Left lung (tissue), 10 donors: ENCODE results near the gene AHNAK2. TPM values are rescaled to one million over a fixed set of nuclear protein-coding genes. Genes with fewer than 3 reads are reported as not detected.
A peak's percentile ranks its signal among the peaks of the same experiment; 100 is the strongest.

Source experiments
- ATAC-seq: fragments of 200-7000 bp; cut with Tn5 transposase; one replicate; pipeline ENCODE4 v1.9.1; 2020; ENCODE audit warnings: moderate library complexity
- DNase-seq, 4 donors: peaks; one replicate each; pipeline ENCODE4 v3.0.0-alpha.2; 2013 to 2020
- H3K27ac ChIP-seq, 2 donors: fragments of 200-600 bp; sonication (generic) in 1 of 2; one replicate each; pipeline versions ENCODE4 v1.5.0 to v1.8.0; 2020 to 2021
- H3K27me3 ChIP-seq, 2 donors: fragments of 200-600 bp; sonication (generic) in 1 of 2; one replicate each; pipeline versions ENCODE4 v1.5.0 to v1.8.0; 2020 to 2021
- H3K36me3 ChIP-seq, 2 donors: fragments of 200-600 bp; sonication (generic) in 1 of 2; one replicate each; pipeline versions ENCODE4 v1.5.0 to v1.8.0; 2020 to 2021
- H3K4me1 ChIP-seq, 2 donors: fragments of 200-600 bp; one replicate each; pipeline ENCODE4 v1.8.0; 2021
- H3K4me3 ChIP-seq, 2 donors: fragments of 200-600 bp; sonication (generic) in 1 of 2; one replicate each; pipeline versions ENCODE4 v1.5.0 to v1.8.0; 2020 to 2021; ENCODE audit warnings: mild to moderate bottlenecking in 1 of 2
- H3K9me3 ChIP-seq, 2 donors: fragments of 200-600 bp; sonication (generic) in 1 of 2; one replicate each; pipeline versions ENCODE4 v1.5.0 to v1.8.0; 2020 to 2021
- intact Hi-C, 2 donors: fragments of 100-400 bp; cut with DNase I; formaldehyde crosslinking; loops; one replicate each; pipeline versions ENCODE4 v1.11.2 to v1.14.2; 2022
- polyA plus RNA-seq, 6 donors: library from polyadenylated mRNA; unstranded; fragments of 120-200 nt; gene quantifications; one replicate each; pipeline ENCODE4 v1.2.1, GENCODE V29; 2013; ENCODE audit not compliant: insufficient read length in 6 of 6
- total RNA-seq, 2 donors: library from RNA; stranded (reverse); fragmentation: NEBNext Ultra II Directional; extraction: Animal tissue kit (Norgen Biotek cat#: 25700); gene quantifications; one replicate each; pipeline ENCODE4 v1.2.1, GENCODE V29; 2021
- TF ChIP-seq, protein P1 (sequence below), 2 donors: fragments of 200-600 bp; sonication (generic) in 1 of 2; IDR thresholded peaks; one replicate each; pipeline versions ENCODE4 v1.5.0 to v1.8.0; 2021; ENCODE audit warnings: antibody characterized with exemption in 2 of 2
- donor health status: DM: no; HTN: yes; CAD: no.
- donor health status: DM: no; HTN: no; CAD: no.

AHNAK2 gene
- total and polyA plus RNA-seq, 8 donors: 1.4 to 22.3 (median 2.5) TPM

DNA sequence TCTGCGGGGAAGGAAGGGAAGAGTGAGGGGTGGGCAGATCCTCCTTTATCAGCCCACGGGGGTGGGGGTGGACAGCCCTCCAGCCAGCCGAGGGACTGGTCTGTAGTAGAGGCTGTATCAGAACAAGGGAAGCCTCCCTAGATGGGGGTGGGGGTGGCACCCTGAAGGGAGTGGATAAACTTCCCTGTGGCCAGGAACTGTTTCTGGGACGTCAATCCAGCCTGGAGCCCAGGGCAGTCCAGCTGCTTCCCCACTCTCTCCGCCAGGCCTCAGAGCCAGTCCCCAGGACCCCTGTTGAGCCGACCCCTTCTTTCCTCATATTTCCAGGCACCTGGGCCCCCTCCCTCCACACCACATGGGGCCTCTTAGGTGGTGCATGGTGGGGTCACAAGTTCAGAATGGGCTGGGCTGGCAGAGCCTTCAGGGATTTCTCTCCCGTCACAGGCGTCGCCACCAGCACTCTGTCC is 46.8 kb downstream of the AHNAK2 start:
- Histone ChIP-seq H3K36me3 (no peaks in the 10 kb centered on the region), H3K27me3 (peaks cover 4 to 62% of the 10 kb centered on the region in 2 donors), H3K9me3 (no peaks in the 10 kb centered on the region), H3K27ac (no peak overlapping the region), H3K4me3 (no peak overlapping the region), H3K4me1 (peaks cover 8 to 16% of the 10 kb centered on the region in 2 donors)
- TF ChIP-seq, protein P1, sequence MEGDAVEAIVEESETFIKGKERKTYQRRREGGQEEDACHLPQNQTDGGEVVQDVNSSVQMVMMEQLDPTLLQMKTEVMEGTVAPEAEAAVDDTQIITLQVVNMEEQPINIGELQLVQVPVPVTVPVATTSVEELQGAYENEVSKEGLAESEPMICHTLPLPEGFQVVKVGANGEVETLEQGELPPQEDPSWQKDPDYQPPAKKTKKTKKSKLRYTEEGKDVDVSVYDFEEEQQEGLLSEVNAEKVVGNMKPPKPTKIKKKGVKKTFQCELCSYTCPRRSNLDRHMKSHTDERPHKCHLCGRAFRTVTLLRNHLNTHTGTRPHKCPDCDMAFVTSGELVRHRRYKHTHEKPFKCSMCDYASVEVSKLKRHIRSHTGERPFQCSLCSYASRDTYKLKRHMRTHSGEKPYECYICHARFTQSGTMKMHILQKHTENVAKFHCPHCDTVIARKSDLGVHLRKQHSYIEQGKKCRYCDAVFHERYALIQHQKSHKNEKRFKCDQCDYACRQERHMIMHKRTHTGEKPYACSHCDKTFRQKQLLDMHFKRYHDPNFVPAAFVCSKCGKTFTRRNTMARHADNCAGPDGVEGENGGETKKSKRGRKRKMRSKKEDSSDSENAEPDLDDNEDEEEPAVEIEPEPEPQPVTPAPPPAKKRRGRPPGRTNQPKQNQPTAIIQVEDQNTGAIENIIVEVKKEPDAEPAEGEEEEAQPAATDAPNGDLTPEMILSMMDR (IDR thresholded peaks at IDR 0.05): no peak
- intact Hi-C loops: no loop called here
- ATAC-seq (no peak), DNase-seq (no peak)

DNA sequence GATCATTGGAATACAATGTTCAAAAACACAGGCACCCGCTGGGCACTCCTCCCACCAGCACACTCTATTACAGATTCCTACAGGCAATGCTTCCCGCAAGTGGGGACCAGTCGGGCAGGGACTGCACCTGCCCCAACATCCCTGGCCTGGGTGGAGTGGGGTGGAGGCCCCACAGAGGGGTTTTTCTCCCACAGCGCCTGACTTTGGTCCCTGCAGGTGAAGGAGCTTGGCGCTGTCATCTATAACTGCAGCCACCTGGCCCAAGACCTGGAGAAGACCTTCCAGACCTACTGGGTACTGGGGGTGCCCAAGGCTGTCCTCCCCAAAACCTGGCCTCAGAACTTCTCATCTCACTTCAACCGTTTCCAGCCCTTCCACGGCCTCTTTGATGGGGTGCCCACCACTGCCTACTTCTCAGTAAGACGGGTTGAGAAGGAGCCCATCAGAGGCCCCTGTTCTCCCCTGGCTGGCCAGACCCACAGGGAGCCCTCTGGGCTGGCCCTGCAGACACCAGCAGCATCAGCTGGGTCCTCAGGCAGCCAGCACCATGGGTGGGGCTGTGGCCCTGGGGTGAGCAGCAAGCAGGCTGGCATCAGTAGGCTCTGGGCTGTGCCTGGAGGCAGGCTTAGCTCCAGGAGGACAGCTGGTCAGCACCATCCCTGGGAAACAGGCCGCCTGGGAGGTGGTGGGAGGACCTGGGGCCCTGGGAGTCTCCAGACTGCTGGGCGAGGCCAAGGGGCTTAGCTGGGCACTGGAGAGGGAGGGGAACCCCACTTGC is 47.5 kb downstream of the AHNAK2 start:
- Histone ChIP-seq H3K4me1 (peaks cover 8 to 16% of the 10 kb centered on the region in 2 donors), H3K36me3 (no peaks in the 10 kb centered on the region), H3K27me3 (peaks cover 4 to 61% of the 10 kb centered on the region in 2 donors), H3K4me3 (no peak overlapping the region), H3K9me3 (no peaks in the 10 kb centered on the region), H3K27ac (no peak overlapping the region)
- TF ChIP-seq, protein P1 (IDR thresholded peaks at IDR 0.05): no peak
- intact Hi-C loops: no loop called here
- DNase-seq (peak in 2 of 4 donors; percentile 31 to 69), ATAC-seq (no peak)

DNA sequence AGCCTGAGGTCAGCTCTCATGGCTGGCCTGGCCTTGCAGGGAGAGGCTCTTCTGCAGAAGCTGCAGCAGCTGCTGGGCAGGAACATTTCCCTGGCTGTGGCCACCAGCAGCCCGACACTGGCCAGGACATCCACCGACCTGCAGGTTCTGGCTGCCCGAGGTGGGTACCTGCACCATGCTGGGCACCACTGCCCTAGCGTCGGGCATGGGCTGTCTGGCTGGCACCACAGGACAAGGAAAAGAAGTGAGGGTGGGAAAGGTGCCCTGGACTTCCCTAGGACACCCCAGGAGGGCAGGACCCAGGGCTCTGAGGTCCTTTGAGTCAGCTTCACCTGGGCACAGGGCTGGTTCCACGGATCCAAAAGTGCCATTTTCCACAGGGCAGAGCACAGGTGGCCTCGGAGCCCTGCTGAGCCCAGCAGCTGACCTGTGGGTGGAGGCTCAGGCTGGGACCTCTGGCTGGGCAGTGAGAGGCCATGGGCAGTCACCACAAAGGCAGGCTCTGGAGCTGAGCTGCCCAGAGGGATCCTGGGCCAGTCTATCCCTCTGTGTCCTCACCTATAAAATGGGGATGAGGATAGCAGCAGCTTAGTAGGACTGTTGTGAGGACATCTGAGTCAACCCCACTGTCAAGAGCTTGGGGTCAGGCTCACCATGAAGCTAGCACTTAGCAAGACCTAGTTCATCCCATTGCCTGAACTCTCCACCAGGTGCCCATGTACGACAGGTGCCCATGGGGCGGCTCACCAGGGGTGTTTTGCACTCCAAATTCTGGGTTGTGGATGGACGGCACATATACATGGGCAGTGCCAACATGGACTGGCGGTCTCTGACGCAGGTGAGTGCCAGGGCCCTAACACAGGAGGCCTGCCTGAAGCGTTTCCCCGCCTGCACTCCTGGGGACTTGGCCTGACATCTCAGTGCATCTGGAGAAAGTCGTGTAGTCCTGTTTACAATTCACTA is 48.6 kb downstream of the AHNAK2 start:
- Histone ChIP-seq H3K4me3 (no peak overlapping the region), H3K4me1 (peaks cover 8 to 21% of the 10 kb centered on the region in 2 donors), H3K27ac (no peak overlapping the region), H3K27me3 (peaks cover 4 to 51% of the 10 kb centered on the region in 2 donors), H3K36me3 (no peaks in the 10 kb centered on the region), H3K9me3 (peaks cover 0 to under 1% of the 10 kb centered on the region in 2 donors)
- TF ChIP-seq, protein P1 (IDR thresholded peaks at IDR 0.05): no peak
- ATAC-seq (no peak), DNase-seq (peak in 2 of 4 donors; percentile 27 to 67)
- intact Hi-C loops: no loop called here

DNA sequence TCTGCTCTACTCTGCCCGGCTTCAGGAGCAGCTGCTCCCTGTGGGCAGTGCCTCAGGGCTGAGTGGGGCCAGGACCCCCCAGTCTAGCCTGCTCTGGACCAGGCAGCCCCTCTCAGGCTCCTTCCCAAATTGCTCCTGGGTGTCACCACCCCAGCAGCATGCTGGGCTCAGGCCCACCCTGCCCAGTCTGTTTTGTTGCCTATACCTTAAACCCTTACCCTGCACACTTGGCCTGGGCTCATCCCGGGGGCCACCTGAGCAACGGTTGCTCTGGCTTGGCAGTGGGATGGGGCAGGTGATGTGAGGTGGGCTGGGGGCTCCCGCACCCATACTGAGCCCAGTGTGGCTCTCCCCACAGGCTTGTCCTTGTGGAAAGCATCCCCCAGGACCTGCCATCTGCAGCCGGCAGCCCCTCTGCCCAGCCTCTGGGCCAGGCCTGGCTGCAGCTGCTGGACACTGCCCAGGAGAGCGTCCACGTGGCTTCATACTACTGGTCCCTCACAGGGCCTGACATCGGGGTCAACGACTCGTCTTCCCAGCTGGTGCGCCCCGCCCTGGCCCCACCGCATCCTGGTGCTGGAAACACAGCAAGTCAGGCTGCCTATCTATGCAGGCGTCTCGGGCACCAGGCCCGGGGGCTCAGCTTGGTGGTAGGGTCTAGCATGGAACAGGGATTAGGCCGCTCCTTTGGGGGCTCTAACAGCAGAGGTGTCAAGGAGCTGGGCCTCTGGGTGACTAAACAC is 49.6 kb downstream of the AHNAK2 start:
- Histone ChIP-seq H3K36me3 (no peaks in the 10 kb centered on the region), H3K27me3 (peaks cover 4 to 43% of the 10 kb centered on the region in 2 donors), H3K4me3 (no peak overlapping the region), H3K27ac (no peak overlapping the region), H3K4me1 (peaks cover 8 to 21% of the 10 kb centered on the region in 2 donors), H3K9me3 (peaks cover 0 to 8% of the 10 kb centered on the region in 2 donors)
- no peak for ATAC-seq
- TF ChIP-seq, protein P1 (IDR thresholded peaks at IDR 0.05): no peak
- intact Hi-C loops: no loop called here
- DNase-seq: peak in 2 of 4 donors; percentile 27 to 79
